ENCODE results near the gene TRIM33. TPM values are rescaled to one million over a fixed set of nuclear protein-coding genes. Genes with fewer than 3 reads are reported as not detected.

The TRIM33 gene
- polyA plus RNA-seq, 1 donor from 2014 or later = 28.0 TPM

- Mint-ChIP-seq H3K27me3 (peaks cover under 1% of the 10 kb centered on the region), H3K9me3 (no peaks in the 10 kb centered on the region), H3K27ac (no peak overlapping the region), H3K36me3 (no peaks in the 10 kb centered on the region), H3K4me3 (peak overlapping the region in 1 of 4 donors; percentile 30), H3K4me1 (peaks cover 4 to 18% (median 9%) of the 10 kb centered on the region in 3 donors)
Measured at GRCh38 chr1:114349891-114350605, 161.0 kb downstream of the TRIM33 start.

- Mint-ChIP-seq H3K36me3 (no peaks in the 10 kb centered on the region), H3K27me3 (peaks cover 3% of the 10 kb centered on the region), H3K27ac (peak overlapping the region in 1 of 3 donors; percentile 51), H3K4me1 (peaks cover 4 to 10% (median 4%) of the 10 kb centered on the region in 3 donors), H3K4me3 (peak overlapping the region in 1 of 4 donors; percentile 49), H3K9me3 (no peaks in the 10 kb centered on the region)
Measured at GRCh38 chr1:114347431-114348209, 163.4 kb downstream of the TRIM33 start.

- peaks cover 7% of the 10 kb centered on the region for H3K27me3 Mint-ChIP-seq
- H3K36me3 Mint-ChIP-seq = no peaks in the 10 kb centered on the region
- peak overlapping the region; percentile 83 to 97 (median 90) for H3K4me3 Mint-ChIP-seq
- peak overlapping the region; percentile 2 to 78 (median 5) for H3K27ac Mint-ChIP-seq
- no peaks in the 10 kb centered on the region for H3K9me3 Mint-ChIP-seq
- peaks cover 3 to 8% (median 4%) of the 10 kb centered on the region in 3 donors for H3K4me1 Mint-ChIP-seq
Measured at GRCh38 chr1:114346480-114347029, 164.4 kb downstream of the TRIM33 start.

GRCh38 chr1:114345930-114346479 lies 165.0 kb downstream of the TRIM33 start:
- Mint-ChIP-seq H3K4me1 (peaks cover 3 to 10% (median 4%) of the 10 kb centered on the region in 3 donors), H3K36me3 (no peaks in the 10 kb centered on the region), H3K9me3 (no peaks in the 10 kb centered on the region), H3K27ac (peak overlapping the region; percentile 2 to 78 (median 5)), H3K4me3 (peak overlapping the region; percentile 83 to 97 (median 90)), H3K27me3 (peaks cover 8% of the 10 kb centered on the region)

GRCh38 chr1:114344656-114345055 lies 166.3 kb downstream of the TRIM33 start:
- Mint-ChIP-seq H3K9me3 (no peaks in the 10 kb centered on the region), H3K27ac (no peak overlapping the region), H3K27me3 (peaks cover 8% of the 10 kb centered on the region), H3K4me1 (peaks cover 4 to 12% (median 4%) of the 10 kb centered on the region in 3 donors), H3K36me3 (no peaks in the 10 kb centered on the region), H3K4me3 (peak overlapping the region in 2 of 4 donors; percentile 10 to 38)

Other genes with a start within 250 kb of the TRIM33 start
- gene BCAS2, start 70.4 kb upstream of the TRIM33 start, polyA plus RNA-seq = 87.5 TPM
- 0.25 TPM for gene DENND2C, start 158.8 kb upstream of the TRIM33 start, polyA plus RNA-seq
- 0.21 TPM for gene AMPD1, start 184.3 kb upstream of the TRIM33 start, polyA plus RNA-seq
- gene NRAS, start 205.6 kb upstream of the TRIM33 start, polyA plus RNA-seq = 30.6 TPM
- 312 TPM for gene CSDE1, start 246.8 kb upstream of the TRIM33 start, polyA plus RNA-seq

Data from IgD-negative memory B cell (primary cell).